Inflammatory macrophage treated with lipopolysaccharide for 1 hour (primary cell): ENCODE measurements around the gene VAV3.
"Not testable (repeated sequence)": the region's sequence is repeated elsewhere in the genome, so short reads cannot be mapped to it uniquely, and the experiment has no call there.

Experiments used
- DNase-seq, 2 donors: peaks; one replicate each; pipeline ENCODE4 v3.0.0-alpha.2; 2020 to 2022

VAV3 gene

DNA sequence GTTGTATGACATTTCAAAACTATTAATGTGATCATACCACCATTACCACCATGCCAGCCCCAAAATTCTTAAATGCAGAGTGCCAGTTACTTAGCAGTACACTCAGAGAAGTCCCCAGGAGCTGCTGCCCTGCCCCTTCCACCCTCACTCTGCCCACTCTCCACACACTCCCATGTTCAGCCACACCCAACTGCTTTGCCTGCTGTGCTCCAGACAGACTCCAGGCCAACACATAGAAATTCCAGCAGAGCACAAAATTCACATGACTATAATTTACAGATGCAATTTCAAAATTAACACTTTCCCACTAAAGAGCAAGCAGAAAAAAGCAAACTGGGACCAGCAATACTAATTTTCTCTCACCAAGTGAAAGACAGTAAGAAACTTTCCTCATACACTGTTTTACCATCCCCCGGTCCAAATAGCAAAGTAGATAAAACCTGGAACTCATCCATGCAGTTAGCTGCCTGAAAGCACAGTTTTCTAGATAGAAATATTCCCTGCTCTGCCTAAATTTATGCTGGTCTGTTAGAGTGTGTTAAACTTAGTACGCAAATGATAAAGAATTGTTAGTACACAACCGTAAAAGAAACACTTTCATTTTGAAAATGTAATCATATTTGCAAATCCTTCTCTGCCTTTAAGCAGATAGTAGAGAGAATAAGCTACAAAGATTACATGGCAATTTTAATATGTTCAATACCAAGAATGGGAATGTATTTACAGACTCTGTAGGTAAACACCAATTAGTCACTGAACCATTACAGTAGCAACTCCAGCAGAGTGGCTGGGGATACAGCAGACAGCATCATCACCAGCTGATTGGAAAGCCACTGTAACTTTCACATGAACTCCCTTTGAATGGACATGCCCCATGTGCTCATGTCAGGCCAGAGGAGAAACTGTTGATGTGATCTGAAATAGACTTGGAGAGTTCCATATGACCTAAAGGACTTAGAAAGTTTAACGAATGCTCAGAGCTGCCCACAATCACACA is 176.5 kb downstream of the VAV3 start:
- peak in 1 of 2 donors; percentile 52 for DNase-seq

- peak in 1 of 2 donors; percentile 20 for DNase-seq
Measured at GRCh38 chr1:107787299-107787698, 177.7 kb downstream of the VAV3 start.

DNA sequence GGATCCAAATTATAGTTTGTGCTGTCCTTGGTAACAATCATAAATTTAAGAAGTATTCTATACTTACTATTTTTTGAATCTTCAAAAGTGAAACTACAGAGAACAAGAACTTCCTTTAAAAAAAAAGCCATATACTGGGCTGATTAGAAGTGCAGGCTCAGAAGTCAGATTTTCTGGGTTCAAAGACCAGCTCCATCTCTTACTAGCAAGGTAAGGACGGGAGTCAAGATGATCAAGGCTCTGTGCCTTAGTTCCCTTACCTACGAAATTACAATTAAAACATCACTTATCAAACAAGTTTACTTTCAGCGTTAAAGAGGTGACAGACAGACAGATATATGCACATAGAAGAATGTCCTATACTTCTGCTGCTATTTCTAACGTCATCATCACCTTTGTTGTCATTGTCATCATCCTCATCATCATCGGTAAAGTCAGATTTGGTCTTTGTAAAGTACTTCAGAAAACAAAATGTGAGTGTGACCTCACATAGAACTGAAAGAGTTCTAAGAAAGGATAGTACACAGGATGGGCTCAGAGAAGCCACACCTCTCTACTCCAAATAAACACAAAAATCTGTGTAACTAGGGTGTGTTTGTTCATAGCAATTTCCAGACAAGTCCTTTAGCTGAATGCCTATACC is 178.7 kb downstream of the VAV3 start:
- DNase-seq = no peak

DNA sequence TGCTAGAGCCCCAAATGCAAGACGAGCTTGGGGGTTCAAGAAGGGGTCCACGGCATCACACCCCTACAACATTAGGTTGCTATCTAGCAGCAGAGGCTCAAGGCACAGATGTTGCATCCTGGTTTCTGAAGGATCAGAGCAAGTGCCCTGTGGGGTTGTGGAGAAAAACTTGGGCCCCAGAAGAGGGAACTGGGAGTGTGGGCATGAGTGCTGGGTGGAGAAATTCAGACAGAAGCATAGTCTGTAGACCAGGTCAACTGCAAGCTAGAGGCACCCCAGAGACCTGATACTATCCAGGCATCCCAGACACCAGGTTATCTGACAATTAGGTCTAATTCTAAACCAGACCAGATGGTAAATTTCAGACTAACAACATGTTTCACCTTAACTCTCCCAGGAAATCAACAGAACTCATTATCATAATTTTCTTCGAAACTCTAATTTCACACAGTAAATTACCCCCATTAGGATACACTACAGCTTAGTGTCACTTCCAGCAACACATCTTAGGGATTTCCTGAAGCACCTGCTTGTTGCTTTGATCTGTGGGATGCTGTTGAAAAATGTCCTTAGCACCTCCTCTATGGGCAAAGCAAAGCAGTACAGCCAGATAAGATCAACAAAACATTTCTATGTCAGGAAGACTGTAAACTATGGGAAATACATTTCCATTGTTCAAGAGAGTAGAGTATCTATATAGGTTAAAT is 179.3 kb downstream of the VAV3 start:
- peak in 1 of 2 donors; percentile 18 for DNase-seq

- peak; percentile 39 to 91 for DNase-seq
Measured at GRCh38 chr1:107782217-107782845, 182.6 kb downstream of the VAV3 start.

- DNase-seq = no peak
Measured at GRCh38 chr1:107781245-107781644, 183.7 kb downstream of the VAV3 start.

DNA sequence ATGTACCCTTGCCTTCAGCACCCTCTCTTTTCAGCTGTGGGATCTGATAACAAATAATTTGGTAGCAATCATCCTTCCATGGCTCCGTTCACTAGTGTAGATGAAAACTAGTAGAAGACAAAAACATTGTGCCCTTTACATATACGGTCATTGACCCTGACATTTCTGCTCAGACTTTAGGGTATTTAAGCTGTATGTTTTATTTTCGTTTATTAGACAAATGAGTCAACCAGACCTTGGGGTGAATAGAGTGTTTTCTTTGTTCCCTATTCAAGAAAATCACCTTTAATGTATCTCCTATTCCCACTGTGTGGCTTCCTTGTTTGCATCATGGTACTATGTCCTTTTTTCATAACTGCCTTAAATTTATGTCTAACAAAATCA is 187.3 kb downstream of the VAV3 start:
- DNase-seq = no peak

DNA sequence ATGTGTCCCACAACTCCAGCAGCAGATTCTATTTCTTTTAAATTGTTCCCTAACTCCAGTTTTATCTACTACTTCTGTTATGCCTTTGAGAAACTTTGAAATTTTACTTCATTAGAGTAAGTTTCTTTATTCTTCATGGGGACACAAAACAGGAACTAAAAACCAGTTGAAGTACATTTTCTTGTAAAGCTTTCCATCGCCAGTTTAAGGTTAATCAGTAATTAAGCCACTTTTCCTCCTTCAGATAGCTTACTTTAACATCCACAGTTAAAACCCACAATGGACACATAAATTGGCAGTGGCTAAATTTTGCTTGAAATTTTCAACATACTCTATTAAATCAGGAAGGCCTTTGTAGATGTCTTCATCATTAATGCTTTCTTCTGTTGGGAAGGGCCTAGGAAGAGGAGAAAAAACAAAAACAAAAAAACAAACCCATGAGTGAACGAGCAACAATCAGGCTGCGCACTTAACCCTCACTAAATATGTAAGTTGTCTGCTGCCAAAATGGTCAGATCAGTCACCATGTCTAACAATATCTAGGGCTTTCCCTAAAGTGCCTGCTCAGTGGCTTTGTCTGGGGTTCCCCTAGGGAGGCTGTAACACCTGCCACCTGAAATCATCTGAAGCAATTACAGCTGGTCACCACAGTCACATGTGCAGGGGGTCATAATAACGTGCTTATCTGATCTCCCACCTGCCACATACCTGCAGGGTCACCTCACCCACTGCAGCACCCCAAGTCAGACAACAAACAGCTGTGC is 187.9 kb downstream of the VAV3 start:
- no peak for DNase-seq

DNA sequence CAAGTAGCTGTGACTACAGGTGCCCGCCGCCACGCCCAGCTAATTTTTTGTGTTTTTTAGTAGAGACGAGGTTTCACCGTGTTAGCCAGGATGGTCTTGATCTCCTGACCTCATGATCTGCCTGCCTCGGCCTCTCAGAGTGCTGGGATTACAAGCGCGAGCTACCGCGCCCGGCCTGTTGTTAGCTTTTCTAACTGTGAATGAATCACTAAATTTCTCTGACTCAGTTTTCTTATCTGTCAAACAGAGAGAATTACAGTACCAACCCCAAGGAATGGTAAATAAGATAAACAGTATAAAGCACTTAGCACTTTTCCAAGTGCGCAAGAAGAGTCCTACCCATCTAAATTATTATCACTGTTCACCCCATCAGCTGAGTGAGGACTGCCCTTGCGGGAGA is 193.6 kb downstream of the VAV3 start:
- DNase-seq = no peak

DNA sequence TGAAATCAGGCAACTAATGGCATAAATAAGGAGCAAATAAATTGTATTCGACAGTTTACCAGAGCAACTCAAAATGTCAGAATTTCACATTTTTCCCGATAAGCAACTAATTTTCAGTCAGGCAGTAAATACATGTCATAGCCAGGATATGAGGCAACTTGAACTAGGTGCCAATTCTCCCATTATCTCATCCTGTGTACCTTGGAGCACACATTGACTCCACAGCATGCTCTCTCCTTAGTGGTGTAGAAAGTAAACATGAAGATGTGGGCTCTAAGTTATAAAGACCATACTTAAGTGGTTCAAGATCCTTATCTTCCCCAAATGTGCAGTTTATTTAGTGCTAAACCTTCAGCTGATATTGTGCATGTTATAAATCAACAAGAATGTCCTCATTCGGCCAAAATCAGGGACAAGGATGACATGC is 197.8 kb downstream of the VAV3 start:
- DNase-seq = no peak

GRCh38 chr1:107766533-107766932 is 198.4 kb downstream of the VAV3 start:
- no peak for DNase-seq

DNA sequence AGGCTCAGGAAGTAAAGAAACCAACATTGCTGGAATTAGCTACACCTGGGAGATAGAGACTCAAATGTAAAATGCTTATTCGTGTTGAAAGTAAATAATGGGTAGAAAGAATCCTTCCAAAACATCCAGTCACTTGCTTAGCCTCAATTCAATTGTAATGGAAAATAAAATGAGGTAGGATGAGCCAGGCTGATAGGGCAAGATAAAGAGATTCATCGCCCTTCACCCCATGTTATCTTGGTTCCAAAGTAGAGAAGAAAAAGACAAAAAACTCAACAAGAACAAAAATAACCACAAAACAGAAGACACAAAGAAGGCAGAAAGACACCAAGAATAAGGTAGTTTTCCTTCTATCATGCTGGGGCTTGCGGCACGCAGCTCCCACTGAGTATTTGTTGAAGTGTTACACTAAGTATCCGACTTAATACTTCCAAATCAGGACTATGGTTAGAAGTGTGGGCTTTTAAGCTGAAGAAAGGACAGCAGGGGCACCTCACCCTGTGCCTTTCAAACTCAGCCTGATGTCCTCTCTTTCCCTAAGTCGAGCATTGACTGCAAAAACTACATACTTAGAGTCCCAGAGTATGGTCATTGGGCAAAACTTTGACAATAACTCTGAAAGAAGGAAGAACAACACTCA is 202.1 kb downstream of the VAV3 start:
- DNase-seq = no peak

DNA sequence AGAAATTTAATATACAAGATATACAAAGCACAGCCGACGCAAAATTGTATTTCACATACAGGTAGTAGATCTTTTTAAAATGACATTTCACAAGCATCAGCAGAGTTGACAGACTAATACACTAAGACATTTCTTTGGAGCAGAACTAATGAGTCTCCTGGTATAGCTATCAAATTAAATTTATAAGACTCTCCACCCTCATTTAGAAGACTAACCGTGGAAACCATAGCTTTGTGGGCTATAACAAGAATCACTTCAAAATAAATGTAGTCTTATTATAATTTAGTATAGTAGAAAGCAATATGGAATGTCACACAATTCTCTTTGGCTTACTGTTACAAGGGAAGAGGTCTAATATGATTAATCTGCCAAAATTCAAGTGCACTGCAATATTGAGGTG is 204.9 kb downstream of the VAV3 start:
- no peak for DNase-seq

DNA sequence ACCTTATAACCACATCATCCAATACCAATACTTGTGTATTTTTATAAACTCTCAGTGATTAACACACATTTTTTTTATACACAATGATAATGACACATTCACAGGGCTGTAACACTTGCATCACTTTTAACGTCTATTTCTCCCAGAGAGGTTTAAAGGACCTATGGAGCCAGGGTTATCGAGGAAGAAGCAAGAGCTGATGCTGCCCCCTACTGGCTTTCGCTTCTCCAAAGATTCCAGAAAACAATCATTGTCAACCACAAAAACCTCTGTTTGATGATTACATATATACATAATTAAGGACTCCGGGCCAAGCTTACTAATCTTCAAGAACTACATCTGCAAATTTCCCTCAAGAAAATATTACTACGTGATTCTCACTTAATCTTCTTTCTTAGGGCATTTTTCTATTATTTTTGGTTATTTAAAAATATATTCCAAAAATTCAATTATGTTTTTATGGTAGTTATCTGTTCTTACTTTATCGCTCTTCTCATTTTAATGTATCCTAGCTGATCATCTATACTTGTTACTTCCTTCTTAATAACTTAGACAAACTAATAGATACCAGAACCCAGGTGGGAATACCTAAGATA is 214.5 kb downstream of the VAV3 start:
- DNase-seq = peak; percentile 44 to 80

DNA sequence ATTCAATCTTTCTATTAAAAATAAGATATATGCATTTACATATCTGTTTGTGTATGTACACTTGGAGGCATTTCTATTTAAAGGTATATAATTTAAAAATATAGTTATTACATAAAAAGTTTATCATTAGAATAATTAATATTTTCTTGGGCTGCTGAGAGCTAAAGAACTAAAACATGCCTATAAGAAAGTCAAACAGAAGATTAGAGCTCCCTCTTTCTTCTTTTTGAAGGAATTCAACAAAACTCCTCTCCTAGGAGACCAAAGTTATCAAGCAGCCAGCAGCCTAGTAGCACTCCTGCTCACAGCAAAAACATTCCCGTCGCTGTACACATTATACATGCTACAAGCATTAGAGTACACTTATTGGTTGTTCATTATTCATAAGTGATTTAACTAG is 216.4 kb downstream of the VAV3 start:
- DNase-seq = no peak

DNA sequence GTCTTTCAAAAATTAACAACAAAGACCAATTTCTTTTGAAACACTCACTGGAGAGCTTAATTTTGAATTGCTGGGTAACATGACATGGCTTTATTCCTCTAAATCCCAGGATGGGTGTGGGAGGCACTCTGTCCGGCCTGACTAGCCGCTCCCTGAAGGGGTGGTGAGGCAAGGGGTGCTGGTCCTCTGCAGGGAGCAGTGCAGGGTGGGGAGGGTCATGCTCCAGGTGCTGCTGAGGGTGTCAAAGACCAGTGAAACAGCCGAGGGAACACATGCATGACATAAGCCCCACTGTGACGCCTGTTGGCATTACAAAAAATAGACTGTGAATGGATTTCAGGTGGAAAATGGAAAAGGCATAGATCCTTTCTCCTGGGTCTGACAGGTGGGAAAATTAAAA is 223.7 kb downstream of the VAV3 start:
- no peak for DNase-seq

GRCh38 chr1:107740579-107740978 is 224.4 kb downstream of the VAV3 start:
- DNase-seq = peak in 1 of 2 donors; percentile 7

- DNase-seq = no peak
Measured at GRCh38 chr1:107739651-107740050, 225.3 kb downstream of the VAV3 start.

DNA sequence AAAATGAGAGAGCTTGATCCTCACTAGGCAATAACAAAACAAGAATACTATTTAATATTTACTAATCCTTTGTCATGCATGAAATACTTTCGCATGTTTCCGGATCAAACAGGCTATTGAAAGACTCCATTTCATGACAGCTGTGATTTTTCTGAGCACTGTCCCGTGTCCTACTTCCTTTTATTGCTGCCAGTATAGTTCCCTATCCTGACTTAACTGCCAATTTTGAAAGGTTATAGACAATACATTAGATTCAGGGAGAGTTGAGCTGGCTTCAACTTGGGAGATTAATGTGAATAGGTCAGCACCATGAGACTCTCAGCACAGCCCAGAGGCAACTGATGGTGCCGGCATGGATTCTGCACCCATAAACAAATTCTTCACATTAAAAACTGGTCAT is 225.8 kb downstream of the VAV3 start:
- peak; percentile 48 to 49 for DNase-seq

DNA sequence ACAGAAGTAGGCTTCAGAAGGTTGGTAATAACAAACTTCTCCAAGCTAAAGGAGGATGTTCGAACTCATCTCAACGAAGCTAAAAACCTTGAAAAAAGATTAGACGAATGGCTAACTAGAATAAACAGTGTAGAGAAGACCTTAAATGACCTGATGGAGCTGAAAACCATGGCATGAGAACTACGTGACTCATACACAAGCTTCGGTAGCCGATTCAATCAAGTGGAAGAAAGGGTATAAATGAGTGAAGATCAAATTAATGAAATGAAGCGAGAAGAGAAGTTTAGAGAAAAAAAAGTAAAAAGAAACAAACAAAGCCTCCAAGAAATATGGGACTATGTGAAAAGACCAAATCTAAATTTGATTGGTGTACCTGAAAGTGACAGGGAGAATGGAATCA is 231.6 kb downstream of the VAV3 start:
- DNase-seq = not testable (repeated sequence)

GRCh38 chr1:107727866-107728265 is 237.1 kb downstream of the VAV3 start:
- DNase-seq = no peak
